Fibroblast of skin of scalp (primary cell): Measurements from ENCODE around the gene PORCN.

Source experiments
- DNase-seq: peaks from one replicate; pipeline ENCODE4 v3.0.0-alpha.2; 2013

PORCN gene

DNA sequence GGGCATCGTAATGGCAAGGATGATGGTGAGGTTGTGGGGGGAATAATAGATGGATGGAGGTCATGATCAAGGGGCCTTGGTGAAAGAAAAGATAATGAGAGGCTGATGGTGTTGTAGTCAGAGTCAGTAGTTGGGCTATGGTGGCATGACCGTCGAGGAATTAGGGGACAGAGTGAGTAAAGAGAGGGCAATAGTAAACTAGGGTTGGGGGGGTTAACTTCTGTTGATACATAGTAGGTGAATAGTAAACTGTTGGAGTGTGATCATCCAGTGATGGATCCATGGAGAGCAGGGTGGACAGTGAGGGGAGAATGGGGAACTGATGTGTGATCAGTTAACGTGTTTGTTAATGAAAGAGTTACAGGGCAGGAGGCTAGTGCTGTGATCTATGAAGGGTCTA, 31.9 kb upstream of the PORCN start:
- DNase-seq, result no peak

DNA sequence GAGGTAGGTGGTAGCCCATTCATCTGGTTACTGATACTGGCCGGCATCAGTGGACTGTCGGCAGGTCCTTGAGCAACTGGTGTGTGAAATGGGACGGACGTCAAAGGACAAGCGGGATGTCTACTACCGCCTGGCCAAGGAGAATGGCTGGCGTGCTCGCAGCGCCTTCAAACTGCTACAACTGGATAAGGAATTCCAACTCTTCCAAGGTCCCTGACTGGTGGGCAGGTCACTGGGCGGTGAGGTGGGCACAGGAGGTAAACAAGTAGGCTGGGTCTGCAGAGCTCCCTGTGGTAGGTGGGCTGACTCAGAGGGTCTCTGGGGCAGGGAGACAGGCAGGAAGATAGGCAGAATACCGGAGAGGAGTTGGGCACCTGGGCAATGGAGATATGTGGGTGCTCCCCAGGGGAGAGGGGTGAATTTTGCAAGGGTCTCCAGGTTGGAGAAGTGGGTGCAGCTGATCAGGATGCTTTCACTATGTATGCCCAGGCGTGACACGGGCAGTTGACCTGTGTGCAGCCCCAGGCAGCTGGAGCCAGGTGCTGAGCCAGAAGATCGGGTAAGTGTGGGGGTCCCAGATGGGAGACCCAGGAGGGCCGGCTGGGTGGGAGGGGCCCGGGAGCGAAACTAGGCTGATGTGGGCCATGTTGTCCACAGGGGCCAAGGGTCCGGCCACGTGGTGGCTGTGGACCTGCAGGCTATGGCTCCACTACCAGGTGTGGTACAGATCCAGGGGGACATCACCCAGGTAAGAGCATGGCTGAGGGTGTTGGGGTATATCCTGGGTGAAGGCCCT, 30.6 kb upstream of the PORCN start:
- no peak for DNase-seq

DNA sequence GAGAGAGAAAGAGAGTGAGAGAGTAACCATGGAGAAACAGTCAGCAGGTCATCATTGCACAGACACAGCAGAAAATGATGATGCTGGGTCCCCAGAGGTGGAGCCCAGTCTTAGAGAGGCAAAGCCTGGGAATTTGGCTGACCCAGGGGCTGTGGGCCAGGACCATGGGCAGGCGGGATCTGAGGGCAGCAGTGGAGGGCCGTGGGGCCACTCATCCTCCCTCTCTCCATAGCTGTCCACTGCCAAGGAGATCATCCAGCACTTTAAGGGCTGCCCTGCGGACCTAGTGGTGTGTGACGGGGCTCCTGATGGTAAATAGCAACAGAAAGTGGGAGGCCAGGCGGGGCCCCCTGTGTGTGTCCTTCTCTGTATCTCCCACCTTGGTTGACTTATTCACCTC, 30.0 kb upstream of the PORCN start:
- DNase-seq, result no peak

DNA sequence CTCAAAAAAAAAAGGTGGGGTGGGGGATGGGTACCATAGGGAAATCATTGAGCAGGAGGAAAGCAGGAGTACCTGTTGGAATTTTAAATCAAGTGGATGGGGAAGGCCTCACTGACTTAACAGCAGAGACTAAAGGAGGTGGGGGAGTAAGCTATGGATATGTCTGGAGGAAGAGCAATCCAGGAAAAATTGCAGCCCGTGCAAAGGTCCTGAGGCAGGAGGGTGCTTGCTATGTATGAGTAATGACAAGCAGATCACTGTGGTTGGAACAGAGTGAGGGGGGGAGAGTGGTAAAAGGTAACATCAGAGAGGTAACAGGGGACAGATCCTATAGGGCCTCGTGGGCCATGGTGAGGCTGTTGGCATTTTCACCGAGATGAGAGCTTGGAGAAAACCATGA, 28.6 kb upstream of the PORCN start:
- DNase-seq, result no peak

DNA sequence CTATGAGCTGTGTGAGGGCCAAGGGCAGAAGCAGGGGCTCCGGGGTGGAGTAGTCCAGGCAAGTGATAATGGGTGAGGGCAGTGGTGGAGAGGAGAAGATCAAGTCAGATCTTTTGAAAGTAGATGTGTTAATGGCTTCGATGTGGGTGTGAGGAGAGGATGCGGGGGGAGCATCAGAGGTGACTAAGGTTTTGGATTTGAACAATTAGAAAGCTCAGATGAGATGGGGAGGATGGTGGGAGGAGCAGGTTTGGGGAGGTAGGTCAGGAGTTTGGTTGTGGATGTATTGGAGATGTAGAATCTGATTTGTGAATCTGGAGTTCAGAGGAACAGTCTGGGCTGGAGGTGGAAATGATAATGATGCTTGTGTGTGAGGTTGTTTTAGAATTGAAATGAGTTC, 28.2 kb upstream of the PORCN start:
- DNase-seq, result no peak

DNA sequence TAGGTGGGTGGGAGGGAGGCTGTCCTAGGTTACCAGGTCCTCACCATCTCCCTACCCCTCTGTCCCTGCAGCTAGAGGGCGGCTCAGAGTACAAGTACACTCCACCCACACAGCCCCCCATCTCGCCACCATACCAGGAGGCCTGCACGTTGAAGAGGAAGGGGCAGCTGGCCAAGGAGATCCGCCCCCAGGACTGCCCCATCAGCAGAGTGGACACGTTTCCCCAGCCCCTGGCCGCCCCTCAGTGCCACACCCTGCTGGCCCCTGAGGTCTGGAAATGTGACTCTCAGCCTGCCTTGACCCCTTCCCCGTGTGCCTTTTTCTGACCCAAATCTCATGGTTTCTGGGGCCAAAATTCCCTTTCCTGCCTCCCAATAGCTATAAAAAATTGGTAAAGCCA, 26.3 kb upstream of the PORCN start:
- no peak for DNase-seq

DNA sequence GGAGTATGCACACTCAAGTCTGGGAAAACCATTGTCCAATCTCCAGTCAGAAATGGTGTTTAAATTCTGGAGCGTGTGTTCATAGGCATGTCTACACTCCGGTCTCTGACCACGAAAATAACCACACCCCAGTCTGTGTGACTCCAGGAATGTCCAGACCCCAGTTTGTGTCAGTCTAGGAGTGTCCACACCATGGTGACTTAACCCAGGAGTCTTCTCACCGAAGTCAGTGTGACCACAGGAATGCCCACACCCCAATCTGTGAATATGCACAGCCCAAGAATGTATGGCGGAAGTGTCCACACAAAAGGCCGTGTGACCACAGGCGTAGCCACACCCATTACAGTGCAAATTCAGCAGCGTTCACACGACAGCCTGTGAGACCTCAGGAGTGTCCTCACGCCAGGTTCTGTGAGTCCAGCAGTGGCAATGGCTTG, 21.4 kb upstream of the PORCN start:
- DNase-seq, result peak; percentile 96

DNA sequence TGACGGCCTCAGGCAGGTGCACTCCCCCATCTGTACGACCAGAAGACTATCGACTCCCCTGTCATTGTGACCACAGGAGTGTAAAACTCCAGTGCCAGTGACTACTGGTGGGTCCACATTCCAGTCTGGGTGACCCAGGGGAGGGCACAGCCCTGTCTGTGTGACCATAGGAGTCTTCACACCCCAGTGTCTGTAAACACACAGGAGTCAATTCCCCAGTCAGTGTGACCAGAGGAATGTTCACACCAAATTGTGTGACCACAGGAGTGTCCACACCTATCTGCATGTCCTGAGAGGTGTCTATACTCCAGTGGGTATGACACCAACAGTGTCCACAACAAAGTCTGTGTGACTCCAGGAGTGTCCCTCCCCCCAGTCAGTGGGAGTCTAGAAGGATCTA, 20.8 kb upstream of the PORCN start:
- no peak for DNase-seq

DNA sequence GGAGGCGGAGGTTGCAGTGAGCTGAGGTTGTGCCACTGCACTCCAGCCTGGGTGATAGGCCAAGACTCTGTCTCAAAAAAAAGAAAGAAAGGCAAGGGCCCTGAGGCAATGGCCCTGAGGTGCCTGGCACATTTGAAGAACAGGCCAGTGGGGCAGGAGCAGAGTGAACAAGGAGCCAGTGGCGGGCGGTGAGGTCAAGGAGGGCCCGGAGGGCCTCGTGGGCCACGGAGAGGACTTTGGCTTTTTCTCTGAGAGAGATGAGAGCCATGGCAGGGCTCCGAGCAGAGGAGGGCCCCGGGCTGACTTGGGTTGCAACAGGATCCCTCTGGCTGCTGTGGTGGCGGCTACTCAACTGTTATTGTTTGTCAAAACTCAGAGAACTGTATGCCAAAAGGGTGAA, 19.5 kb upstream of the PORCN start:
- DNase-seq, result no peak

DNA sequence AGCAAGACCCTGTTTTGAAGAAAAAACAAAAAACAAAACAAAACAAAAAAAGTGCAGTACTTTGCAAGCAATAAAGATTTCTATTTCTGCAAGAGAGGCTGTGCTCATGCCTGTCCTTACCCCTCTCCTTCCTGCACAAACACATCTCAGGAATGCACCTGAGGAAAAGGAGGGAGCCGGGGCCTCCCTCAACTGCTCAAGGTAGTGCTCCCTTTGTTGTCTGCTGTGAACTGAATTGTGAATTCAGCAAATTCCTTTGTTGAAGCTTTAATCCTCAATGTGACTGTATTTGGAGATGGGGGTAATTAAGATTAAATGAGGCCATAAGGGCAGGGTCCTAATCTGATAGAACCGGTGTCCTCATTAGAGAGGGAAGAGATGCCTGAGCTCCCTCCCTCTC, 18.9 kb upstream of the PORCN start:
- no peak for DNase-seq

DNA sequence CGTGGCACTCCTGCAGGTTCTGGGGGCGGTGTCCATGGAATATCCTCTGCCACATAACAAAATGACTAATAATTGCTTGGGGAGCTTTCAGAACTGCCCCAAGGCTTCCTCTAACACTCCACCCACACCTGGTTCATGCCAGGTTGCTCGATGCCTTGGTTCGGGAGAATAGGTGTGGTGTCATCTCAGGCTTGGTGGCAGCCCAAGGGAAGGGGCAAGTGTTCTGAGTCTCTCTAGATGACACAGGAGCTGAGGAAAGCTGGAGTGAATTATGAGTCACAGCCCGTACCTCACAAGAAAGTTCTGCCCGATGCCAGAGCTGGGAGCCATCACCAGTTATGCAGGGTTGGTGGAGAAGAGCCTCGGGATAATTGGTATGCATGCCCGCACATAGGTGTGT, 18.1 kb upstream of the PORCN start:
- no peak for DNase-seq

DNA sequence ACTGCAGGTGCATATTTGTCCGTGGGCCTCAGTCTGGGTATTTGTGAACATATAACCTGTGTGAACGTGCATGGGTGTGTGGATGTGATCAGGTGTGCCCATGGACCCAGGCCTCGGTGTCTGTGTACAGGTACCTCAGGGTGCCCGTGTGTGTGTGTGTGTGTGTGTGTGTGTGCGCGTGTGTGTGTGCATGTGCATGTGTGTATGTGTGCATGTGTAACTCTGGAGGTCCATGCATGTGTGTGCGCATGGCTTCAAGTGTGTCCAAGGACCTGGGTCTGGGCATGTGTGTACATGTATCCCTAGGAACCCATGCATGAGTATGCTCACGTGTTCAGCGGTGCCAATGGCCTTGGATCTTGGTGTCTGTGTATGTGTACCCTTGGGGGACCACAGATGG, 17.0 kb upstream of the PORCN start:
- DNase-seq, result no peak

DNA sequence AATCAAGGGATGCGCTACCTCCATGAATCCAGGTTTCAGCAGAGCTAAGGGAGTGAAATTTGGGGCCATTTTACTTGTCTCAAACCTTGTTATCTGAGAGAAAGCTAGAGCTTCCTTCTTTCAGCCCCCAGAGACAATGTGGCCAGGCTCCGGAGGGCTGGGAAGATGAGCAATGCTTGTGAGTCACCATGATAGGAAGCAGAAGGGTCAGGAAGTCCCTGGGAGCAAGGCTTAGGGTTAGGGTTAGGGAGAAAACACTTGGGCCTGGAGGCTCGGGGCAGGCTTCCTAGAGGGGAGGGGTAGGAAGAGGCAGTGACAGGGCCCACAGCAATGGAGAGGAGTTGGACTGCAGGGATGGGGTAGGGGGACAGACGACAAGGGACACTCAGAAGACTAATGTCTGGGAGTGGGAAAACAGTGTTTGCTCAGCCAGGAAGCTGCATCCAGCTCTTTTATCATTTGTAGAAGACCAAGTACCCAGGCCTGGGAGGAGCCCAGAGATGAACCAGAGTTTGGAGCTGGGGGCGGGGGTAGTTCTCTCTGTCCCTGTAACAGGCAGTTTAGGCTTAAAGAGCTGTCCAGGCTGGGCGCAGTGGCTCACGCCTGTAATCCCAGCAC, 16.4 kb upstream of the PORCN start:
- DNase-seq, result peak; percentile 66

DNA sequence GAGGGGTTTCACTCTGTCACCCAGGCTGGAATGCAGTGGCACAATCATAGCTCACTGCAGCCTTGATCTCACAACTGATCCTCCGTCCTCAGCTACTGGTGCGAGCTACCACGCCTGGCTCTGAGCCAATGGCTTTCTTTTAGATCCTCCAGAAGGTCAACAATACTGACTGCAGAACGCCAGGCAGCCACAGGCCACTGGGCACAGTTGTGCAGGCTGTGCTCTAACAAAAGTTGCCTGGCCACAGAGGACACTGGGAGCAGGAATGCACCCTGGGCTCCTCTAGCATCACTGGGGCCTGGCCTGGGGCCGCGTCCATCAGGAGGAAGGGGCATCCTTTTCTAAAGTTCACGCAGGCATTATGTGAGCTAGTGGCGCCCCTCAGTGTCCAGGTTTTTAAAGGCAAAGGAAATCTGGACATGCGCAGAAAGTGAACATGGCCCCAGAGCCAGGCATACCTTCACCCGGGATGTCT, 14.9 kb upstream of the PORCN start:
- DNase-seq, result peak; percentile 60

DNA sequence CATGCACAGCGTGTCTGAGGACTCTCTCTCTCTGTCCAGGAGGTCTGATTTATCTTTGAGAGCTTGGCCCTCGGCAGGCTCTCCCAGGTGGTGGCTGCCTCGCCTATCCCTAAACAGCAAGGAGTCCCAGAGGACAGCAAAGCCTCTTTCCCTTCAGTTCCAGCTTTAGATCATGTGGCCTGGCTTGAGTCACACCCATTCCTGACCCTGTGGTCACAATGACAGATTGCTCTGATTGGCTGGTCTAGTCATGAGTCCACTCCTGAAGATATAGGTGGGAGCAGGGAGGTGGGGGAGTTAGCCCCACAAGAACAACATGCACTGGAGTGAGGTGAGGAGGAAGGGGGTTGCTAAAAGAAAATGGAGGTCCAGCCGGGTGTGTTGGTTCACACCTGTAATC, 12.1 kb upstream of the PORCN start:
- DNase-seq, result no peak

DNA sequence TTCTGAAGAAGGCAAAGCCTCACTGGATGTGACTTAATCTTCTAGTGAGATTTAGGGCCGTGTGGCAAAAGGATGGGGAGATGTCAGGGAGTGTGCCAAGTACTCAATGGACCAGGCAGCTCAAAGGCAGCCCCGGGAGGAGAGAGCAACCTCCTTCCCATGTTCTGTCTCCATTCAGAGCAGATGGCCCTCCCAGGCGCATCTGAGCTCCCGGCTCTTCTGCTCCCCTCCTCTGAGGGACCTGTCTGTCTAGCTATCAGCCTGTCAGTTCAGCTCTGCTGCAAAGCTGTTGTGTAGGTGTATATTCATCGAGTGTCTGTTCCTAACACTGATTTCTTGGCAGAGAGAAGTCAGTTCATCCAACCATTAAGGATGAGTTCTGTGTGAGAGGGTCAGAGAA, 10.9 kb upstream of the PORCN start:
- no peak for DNase-seq

DNA sequence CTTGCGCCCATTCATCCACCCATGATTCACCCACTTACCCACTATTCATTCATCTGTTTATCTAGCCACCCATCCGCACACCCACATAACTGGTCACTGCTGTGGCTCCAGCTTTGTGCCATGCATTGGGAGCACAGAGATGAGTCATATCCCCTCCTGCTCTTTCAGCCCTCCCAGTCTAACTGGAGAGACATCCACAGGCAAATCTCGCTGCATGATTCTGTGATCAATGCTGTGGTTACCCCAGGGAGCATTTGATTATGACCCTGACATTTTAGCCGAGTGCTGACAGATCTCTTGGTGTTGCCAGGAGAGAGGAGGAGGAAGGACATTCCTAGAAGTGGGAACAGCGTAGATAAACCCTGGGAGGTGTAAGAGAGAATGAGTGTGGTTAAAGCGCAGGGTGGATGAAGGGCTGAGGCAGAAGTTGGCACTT, 10.4 kb upstream of the PORCN start:
- peak; percentile 84 for DNase-seq

DNA sequence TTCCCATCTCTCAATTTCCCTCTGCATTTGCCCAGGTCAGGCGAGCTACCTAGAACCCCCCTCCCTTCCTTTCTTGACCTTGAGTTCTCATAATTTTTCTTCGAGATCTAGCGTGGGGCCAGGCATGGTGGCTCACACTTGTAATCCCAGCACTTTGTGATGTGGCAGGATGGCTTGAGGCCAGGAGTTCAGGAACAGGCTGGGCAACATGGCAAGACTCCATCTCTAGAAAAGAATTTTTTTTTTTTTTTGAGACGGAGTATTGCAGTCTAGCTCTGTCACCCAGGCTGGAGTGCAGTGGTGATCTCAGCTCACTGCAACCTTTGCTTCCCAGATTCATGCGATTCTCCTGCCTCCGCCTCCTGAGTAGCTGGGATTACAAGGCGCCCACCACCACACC, 4.5 kb upstream of the PORCN start:
- no peak for DNase-seq

DNA sequence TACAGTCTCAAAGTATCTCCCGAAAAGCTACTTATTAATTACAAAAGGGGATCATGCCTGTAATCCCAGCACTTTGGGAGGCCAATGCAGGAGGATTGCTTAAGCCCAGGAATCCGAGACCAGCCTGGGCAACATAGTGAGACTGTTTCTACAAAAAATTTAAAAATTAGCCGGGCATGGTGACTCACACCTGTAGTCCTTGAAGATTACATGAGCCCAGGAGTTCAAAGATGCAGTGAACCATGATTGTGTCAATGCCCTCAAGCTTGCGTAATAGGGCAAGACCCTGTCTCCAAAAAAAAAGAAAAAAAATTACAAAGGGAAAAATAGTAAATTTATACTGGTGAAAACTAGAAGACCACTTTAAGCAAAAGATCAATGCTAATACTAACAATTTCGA, 3.3 kb upstream of the PORCN start:
- DNase-seq, result no peak

DNA sequence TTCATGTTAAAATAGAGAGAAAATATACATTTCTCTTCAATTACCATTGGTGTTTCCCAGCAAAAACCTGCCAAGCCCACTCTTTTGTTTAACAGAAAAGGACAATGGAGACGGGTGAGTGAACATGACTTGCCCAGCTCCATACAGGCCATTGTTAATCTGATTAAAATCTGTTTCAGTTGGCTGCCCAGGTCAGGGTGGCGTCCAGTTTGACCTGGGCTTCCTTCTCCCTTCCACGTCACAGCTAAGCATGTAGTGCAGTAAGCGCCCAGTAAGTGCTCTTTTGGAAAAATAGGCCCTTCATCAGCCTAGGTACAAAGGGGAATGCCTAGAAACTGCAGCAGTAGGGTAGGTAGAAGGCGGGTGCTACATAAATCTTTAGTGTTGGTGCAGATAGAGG, 1.5 kb upstream of the PORCN start:
- no peak for DNase-seq

DNA sequence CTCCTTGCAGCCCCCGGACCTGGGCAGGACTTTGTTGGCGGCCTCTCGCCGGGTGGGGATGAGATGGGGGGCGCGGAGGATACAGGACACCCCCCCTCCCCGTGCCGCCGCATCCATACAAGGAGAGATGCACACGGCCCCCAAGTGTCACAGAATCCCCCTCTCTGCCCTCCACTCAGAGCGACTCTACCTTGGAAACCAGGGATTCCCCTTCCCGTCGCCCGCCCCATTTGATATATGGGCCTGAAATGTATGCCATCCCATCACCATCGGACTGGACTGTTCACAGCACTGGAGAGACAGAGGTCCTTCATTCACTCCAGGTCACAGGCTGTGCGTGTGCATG, 426 bp downstream of the PORCN start:
- no peak for DNase-seq

DNA sequence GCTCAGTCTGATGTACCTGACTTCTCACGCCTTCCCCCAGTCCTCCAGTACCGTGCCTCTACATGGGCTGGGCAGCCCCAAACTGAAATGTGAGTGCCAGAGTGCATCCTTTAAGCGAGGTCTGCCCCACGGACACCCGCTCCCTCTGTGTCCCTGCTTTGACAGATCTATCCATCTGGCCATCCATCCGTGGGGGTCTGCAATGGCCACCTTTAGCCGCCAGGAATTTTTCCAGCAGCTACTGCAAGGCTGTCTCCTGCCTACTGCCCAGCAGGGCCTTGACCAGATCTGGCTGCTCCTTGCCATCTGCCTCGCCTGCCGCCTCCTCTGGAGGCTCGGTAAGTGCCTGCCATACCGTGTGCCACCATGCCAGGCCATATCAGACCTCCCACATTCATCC, 827 bp downstream of the PORCN start:
- DNase-seq, result no peak

DNA sequence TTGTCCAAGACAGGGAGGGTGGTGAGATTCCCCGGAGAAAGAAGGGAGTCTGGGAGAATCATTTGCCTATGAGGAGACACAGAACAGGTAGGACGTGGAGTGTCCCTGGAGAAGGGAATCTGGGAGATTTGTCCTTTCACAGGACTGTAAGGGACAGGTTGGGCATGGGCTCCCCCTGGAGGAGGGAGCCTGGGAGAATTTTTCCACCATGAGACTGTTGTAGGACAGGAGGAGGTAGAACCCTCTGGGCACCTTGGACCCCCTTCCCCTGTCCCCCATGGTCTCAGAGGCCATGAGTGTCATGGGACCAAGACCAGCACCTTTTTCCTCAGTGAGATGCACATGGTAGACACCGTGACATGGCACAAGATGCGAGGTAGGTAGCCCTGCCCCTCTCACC, 2.8 kb downstream of the PORCN start:
- peak; percentile 23 for DNase-seq

DNA sequence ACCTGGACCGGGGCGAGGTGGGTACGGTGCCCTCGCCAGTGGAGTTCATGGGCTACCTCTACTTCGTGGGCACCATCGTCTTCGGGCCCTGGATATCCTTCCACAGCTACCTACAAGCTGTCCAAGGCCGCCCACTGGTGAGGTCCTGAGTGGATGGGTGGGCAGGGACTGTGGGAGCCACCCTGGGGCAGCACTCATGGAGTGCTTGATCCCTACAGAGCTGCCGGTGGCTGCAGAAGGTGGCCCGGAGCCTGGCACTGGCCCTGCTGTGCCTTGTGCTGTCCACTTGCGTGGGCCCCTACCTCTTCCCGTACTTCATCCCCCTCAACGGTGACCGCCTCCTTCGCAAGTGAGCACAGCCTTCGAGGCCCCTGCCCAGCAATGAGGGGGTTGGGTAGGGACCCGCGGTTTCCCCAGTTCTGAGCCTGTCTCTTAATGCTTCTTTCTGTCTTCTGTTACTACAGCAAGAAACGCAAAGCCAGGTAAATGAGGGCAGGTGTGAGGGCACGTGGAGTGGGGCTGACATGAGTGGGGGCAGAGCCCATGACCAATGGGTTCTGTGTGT, 3.7 kb downstream of the PORCN start:
- DNase-seq, result no peak
